H4 (cell line): ENCODE measurements around the gene B4GALT6. TPM values are rescaled to one million over a fixed set of nuclear protein-coding genes. Genes with fewer than 3 reads are reported as not detected.

Source experiments
- DNase-seq: peaks from one replicate; pipeline ENCODE4 v3.0.0-alpha.2; 2015; ENCODE audit warnings: low spot score
- total RNA-seq: library from RNA; depleted of rRNA; stranded (reverse); fragments of >200 nt; shearing (Covaris generic); gene quantifications from 2 replicates; pipeline ENCODE4 v1.2.3, GENCODE V29; 2014

The B4GALT6 gene
- total RNA-seq, 1 experiment from 2014 or later, result 9.6 TPM

- DNase-seq, result no peak
Measured at GRCh38 chr18:31596081-31596872, 88.1 kb downstream of the B4GALT6 start.

DNA sequence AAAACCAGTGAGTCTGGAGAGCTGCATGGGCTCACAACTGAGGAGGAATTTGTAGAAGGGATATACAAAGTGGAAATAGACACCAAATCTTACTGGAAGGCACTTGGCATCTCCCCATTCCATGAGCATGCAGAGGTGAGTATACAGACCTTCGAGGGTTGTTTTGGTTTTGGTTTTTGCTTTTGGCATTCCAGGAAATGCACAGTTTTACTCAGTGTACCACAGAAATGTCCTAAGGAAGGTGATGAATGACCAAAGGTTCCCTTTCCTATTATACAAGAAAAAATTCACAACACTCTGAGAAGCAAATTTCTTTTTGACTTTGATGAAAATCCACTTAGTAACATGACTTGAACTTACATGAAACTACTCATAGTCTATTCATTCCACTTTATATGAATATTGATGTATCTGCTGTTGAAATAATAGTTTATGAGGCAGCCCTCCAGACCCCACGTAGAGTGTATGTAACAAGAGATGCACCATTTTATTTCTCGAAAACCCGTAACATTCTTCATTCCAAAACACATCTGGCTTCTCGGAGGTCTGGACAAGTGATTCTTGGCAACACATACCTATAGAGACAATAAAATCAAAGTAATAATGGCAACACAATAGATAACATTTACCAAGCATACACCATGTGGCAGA, 89.1 kb downstream of the B4GALT6 start:
- no peak for DNase-seq

DNA sequence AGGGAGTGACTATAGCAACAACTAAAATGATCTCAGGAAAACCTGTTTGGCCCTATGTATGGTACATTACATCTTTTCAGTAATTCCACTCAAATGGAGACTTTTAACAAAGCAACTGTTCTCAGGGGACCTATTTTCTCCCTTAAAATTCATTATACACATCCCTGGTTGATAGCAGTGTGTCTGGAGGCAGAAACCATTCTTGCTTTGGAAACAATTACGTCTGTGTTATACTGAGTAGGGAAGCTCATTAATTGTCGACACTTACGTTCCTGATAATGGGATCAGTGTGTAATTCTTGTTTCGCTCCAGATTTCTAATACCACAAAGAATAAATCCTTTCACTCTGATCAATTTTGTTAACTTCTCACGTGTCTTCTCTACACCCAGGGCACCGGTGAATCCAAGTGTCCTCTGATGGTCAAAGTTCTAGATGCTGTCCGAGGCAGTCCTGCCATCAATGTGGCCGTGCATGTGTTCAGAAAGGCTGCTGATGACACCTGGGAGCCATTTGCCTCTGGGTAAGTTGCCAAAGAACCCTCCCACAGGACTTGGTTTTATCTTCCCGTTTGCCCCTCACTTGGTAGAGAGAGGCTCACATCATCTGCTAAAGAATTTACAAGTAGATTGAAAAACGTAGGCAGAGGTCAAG, 91.7 kb downstream of the B4GALT6 start:
- no peak for DNase-seq

- DNase-seq, result no peak
Measured at GRCh38 chr18:31591628-31592027, 92.8 kb downstream of the B4GALT6 start, which contains the start of gene TTR. TTR (plus strand) TSS chr18:31591877; CDS start chr18:31591903, 26 bp downstream.

DNA sequence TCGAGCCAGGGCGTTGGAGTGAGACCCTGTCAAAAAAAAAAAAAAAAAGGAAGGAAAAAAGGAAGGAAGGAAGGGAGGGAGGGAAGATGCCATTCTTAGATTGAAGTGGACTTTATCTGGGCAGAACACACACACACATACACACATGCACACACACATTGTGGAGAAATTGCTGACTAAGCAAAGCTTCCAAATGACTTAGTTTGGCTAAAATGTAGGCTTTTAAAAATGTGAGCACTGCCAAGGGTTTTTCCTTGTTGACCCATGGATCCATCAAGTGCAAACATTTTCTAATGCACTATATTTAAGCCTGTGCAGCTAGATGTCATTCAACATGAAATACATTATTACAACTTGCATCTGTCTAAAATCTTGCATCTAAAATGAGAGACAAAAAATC, 93.3 kb downstream of the B4GALT6 start:
- DNase-seq, result no peak

GRCh38 chr18:31590570-31590969, 93.8 kb downstream of the B4GALT6 start:
- DNase-seq, result no peak

GRCh38 chr18:31587529-31587928, 96.9 kb downstream of the B4GALT6 start:
- no peak for DNase-seq

DNA sequence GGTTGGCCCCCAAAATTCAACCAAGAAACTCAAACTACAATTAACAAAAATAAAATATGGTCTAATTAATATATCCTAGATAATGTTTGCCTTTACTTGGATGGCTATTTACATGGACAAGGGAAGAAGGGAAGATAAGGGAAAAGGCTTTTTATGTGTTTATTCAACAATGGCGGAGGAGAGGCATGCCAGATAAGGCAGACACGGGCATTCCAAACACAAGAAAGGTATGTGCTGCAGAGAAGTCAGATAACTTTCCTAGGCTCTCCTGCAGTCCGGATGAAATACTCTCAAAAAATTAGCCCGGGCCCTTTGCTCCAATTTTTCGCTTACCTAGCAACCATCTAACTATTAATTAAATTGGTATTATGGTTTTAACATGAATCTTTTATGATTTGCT, 97.8 kb downstream of the B4GALT6 start:
- DNase-seq, result no peak

DNA sequence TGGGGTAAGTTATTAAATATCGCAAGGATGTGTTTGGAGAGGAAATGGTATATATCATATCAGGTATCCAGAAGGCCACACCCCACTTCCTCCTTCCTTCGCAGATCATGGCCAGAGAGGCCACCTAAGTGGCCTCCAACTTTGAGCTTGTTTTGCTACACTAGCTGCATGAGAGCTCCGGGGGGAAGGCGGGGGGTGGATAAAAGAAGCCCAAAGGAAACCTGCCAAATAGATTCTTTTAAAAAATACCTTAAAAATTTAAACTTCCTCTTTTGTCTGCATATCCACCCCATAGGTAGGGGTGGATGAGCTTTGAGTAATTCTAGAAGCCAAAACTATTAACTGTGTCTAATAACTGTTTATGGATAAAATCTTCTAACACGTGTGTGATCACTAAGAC, 98.4 kb downstream of the B4GALT6 start:
- no peak for DNase-seq

DNA sequence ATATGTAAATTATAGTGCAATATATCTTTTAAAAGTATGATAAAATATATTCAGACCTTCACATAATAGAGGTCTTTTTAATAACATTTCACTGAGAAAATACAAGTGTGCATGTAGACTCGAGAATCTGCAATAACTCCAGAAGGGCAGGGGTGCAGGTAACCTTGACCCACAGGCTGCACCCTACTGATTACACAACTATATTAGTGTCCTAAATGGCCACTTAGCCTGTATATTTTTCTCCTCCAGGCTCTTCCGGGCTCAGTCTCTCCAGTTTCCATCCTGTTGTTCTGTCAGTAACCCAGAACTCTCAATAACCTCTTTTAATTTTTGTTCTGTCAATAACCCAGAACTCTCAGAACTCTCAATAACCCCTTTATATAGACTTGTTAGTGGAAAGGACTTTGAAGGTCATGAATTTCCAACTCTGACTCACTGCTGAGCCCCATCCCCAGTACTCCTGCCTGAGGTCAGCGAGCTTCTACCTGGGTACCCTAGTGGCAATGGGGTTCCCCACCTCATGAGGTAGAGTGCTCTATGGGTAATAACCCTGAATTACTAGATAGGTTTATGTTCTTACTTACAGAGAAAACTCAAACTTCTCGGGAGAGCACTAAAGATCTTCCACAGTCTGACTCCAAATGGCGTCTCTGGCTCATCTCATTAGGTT, 101.1 kb downstream of the B4GALT6 start:
- DNase-seq, result no peak

DNA sequence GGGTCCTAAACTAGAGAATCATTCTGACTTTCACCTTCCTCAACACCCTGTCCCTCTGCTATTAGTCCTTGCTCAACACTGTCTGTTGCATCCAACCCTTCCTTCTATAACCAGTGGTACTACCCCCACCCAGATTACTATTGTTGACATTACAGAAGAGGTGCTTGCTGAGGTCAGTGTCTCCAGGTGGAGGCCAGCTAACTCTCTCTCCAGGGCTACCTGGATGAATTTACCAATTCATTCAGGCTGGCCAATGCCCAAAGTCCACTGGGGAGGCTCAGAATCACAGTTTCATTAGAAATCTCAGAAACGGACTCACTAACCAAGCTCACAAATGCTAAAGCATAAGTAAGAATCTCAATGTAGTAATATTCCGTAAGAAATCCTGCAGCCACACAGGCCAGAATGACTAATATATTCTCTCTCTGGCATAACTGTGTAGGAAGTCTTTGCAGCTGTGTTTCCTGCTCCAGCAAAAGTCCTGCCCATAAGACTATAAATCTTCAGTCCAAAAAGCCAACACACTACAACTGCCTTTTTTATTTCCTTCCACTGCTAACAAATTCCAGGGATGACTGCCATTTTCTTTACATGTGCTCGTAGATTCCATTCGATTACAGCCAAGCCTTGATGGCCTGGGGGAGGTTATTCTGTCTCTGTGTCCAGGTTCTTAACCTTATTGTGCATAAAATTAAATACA, 102.7 kb downstream of the B4GALT6 start:
- DNase-seq, result peak; percentile 6

DNA sequence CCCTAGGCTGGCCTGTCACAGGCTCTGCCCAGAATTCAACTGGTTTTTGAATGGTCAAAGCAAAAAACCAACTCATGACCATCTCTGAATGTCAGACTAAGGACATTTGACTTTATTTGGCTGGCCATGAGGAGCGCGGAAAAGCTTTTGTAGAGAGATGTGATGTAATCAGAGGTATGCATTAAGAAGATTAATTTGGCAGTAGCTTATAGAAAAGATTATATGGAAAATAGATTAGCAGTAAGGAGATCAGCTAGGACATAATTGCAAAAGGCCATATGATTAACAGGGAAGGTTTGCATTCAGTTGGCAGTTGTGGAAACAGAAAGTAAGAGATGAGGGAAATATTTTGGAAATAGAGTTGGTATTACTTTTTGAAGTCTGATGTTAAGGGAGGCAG, 105.0 kb downstream of the B4GALT6 start:
- DNase-seq, result no peak

GRCh38 chr18:31578126-31578525, 106.3 kb downstream of the B4GALT6 start:
- DNase-seq, result no peak

DNA sequence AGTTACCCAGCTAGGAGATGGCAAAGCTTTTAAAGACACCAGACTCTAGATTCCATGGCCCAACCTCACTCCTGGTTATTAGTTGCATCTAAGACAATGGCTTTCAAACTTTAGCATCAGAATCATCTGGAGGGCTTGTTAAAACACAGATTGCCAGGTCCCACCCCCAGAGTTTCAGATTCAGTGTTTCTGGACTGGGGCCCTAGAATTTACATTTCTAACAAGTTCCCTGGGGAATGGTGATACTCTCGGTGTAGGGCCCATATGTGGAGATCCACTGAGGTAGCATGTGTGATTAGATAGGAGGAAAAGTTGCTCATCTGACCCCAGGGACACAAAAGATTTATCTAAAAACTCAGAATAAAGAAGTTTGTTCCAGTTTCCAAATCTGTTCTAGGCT, 107.2 kb downstream of the B4GALT6 start:
- DNase-seq, result no peak

- no peak for DNase-seq
Measured at GRCh38 chr18:31576670-31577069, 107.7 kb downstream of the B4GALT6 start.

- DNase-seq, result no peak
Measured at GRCh38 chr18:31575515-31576257, 108.7 kb downstream of the B4GALT6 start.

- no peak for DNase-seq
Measured at GRCh38 chr18:31574359-31574758, 110.0 kb downstream of the B4GALT6 start.
